Renal cortex interstitium (tissue), 11 donors: Measurements from ENCODE around the gene SMU1. TPM values are rescaled to one million over a fixed set of nuclear protein-coding genes. Genes with fewer than 3 reads are reported as not detected.
"Not testable (repeated sequence)": the region's sequence is repeated elsewhere in the genome, so short reads cannot be mapped to it uniquely, and the experiment has no call there.

Experiments
- DNase-seq, 11 donors: peaks; one replicate each; pipeline ENCODE4 v3.0.0-alpha.2; 2013; ENCODE audit warnings: low read depth in 9 of 11, low spot score in 4 of 11; ENCODE audit errors: extremely low read depth in 1 of 11
- polyA plus RNA-seq, 3 donors: library from polyadenylated mRNA; unstranded; fragments of 120-200 nt; gene quantifications; one replicate each; pipeline ENCODE4 v1.2.1, GENCODE V29; 2013; ENCODE audit not compliant: insufficient read length in 3 of 3

Gene SMU1
- polyA plus RNA-seq, 3 donors, result 25.4 to 32.7 (median 27.4) TPM

GRCh38 chr9:33109097-33109496 is 32.6 kb upstream of the SMU1 start:
- no peak for DNase-seq

- DNase-seq, result no peak
These were observed 32.0 kb upstream of the SMU1 start for GRCh38 chr9:33108472-33108871.

GRCh38 chr9:33107762-33108161 is 31.3 kb upstream of the SMU1 start:
- DNase-seq, result no peak

GRCh38 chr9:33106827-33107621 is 30.6 kb upstream of the SMU1 start:
- DNase-seq, result peak in 8 of 11 donors; percentile 21 to 43 (median 34)

GRCh38 chr9:33106372-33106771 is 29.9 kb upstream of the SMU1 start:
- DNase-seq, result no peak

- no peak for DNase-seq
These were observed 29.5 kb upstream of the SMU1 start for GRCh38 chr9:33105959-33106358.

GRCh38 chr9:33105504-33105903 is 29.0 kb upstream of the SMU1 start:
- no peak for DNase-seq

- no peak for DNase-seq
These were observed 27.9 kb upstream of the SMU1 start for GRCh38 chr9:33104401-33104800.

GRCh38 chr9:33103501-33104281 is 27.2 kb upstream of the SMU1 start:
- no peak for DNase-seq

- no peak for DNase-seq
These were observed 26.2 kb upstream of the SMU1 start for GRCh38 chr9:33102551-33103210.

GRCh38 chr9:33101104-33101951 is 24.9 kb upstream of the SMU1 start:
- no peak for DNase-seq

- DNase-seq, result no peak
These were observed 23.3 kb upstream of the SMU1 start for GRCh38 chr9:33099754-33100153.

- DNase-seq, result no peak
These were observed 20.7 kb upstream of the SMU1 start for GRCh38 chr9:33097192-33097591.

GRCh38 chr9:33092634-33093033 is 16.2 kb upstream of the SMU1 start:
- DNase-seq, result no peak

GRCh38 chr9:33085672-33086071 is 9.2 kb upstream of the SMU1 start:
- DNase-seq, result not testable (repeated sequence)

GRCh38 chr9:33082538-33083326 is 6.3 kb upstream of the SMU1 start:
- no peak for DNase-seq

GRCh38 chr9:33082128-33082527 is 5.7 kb upstream of the SMU1 start:
- DNase-seq, result no peak

- DNase-seq, result peak; percentile 66 to 92 (median 82)
These were observed 4.8 kb upstream of the SMU1 start for GRCh38 chr9:33081128-33081851.
